Astrocyte (in vitro differentiated cells and primary cell): Measurements from ENCODE around the gene ASAP2. TPM values are rescaled to one million over a fixed set of nuclear protein-coding genes. Genes with fewer than 3 reads are reported as not detected.
A peak's percentile ranks its signal among the peaks of the same experiment; 100 is the strongest.

ENCODE experiments used
- DNase-seq: peaks from one replicate; pipeline ENCODE4 v3.0.0-alpha.2; 2010; ENCODE audit warnings: low read depth
- FAIRE-seq: peaks from 2 replicates; lab custom pipeline; 2011; peaks lifted over from hg19 to GRCh38; lab: Jason Lieb, UNC
- H2AFZ ChIP-seq: 2 replicates; pipeline ENCODE4 v1.6.0; 2012; ENCODE audit warnings: low read depth, low read length, inconsistent platforms
- H3K27ac ChIP-seq: 2 replicates; pipeline ENCODE4 v1.5.1; 2011; ENCODE audit warnings: low read depth, low read length, inconsistent platforms
- H3K27me3 ChIP-seq: 2 replicates; pipeline ENCODE4 v1.6.0; 2011; ENCODE audit warnings: low read length, inconsistent platforms; ENCODE audit not compliant: insufficient read depth
- H3K36me3 ChIP-seq: 2 replicates; pipeline ENCODE4 v1.5.1; 2011; ENCODE audit warnings: low read length, inconsistent platforms; ENCODE audit not compliant: insufficient read depth
- H3K4me1 ChIP-seq: 2 replicates; pipeline ENCODE4 v1.5.1; 2011; ENCODE audit warnings: low read length, inconsistent platforms; ENCODE audit not compliant: insufficient read depth
- H3K4me2 ChIP-seq: 2 replicates; pipeline ENCODE4 v1.6.0; 2012; ENCODE audit warnings: low read length, inconsistent platforms
- H3K4me3 ChIP-seq: 2 replicates; pipeline ENCODE4 v1.5.1; 2011; ENCODE audit warnings: low read depth, mild to moderate bottlenecking, low read length, inconsistent platforms; ENCODE audit not compliant: insufficient read depth
- H3K79me2 ChIP-seq: 2 replicates; pipeline ENCODE4 v1.6.0; 2012; ENCODE audit warnings: mild to moderate bottlenecking, low read length, inconsistent platforms; ENCODE audit not compliant: insufficient read depth
- H3K9ac ChIP-seq: 2 replicates; pipeline ENCODE4 v1.6.0; 2012; ENCODE audit warnings: mild to moderate bottlenecking, low read length, inconsistent platforms
- H3K9me3 ChIP-seq: 2 replicates; pipeline ENCODE4 v1.5.1; 2012; ENCODE audit warnings: low read depth, mild to moderate bottlenecking, low read length, inconsistent platforms; ENCODE audit not compliant: insufficient read depth
- H4K20me1 ChIP-seq: 2 replicates; pipeline ENCODE4 v1.6.0; 2012; ENCODE audit warnings: low read length, inconsistent platforms; ENCODE audit not compliant: insufficient read depth
- H3K27ac Mint-ChIP-seq: one replicate; pipeline ENCODE4 v1.8.0; 2021; ENCODE audit warnings: mild to moderate bottlenecking, mixed read lengths; ENCODE audit not compliant: unreplicated experiment
- H3K27me3 Mint-ChIP-seq: one replicate; pipeline ENCODE4 v1.8.0; 2021; ENCODE audit warnings: low read depth, mixed read lengths; ENCODE audit not compliant: unreplicated experiment
- H3K36me3 Mint-ChIP-seq: one replicate; pipeline ENCODE4 v1.8.0; 2021; ENCODE audit warnings: low read depth, mixed read lengths; ENCODE audit not compliant: unreplicated experiment
- H3K4me1 Mint-ChIP-seq: one replicate; pipeline ENCODE4 v1.8.0; 2021; ENCODE audit warnings: low read depth, mixed read lengths; ENCODE audit not compliant: unreplicated experiment
- H3K4me3 Mint-ChIP-seq: one replicate; pipeline ENCODE4 v1.8.0; 2021; ENCODE audit warnings: mild to moderate bottlenecking, moderate library complexity, mixed read lengths; ENCODE audit not compliant: unreplicated experiment
- H3K9me3 Mint-ChIP-seq: one replicate; pipeline ENCODE4 v1.8.0; 2021; ENCODE audit warnings: mild to moderate bottlenecking, mixed read lengths; ENCODE audit not compliant: unreplicated experiment
- EZH2 ChIP-seq: IDR thresholded peaks from 2 replicates; pipeline ENCODE4 v1.6.1; 2012; ENCODE audit warnings: mild to moderate bottlenecking, low read length, inconsistent platforms; ENCODE audit not compliant: insufficient read depth
- total RNA-seq: library from RNA; stranded (reverse); gene quantifications from 2 replicates; pipeline ENCODE4 v1.2.1, GENCODE V29; 2021
- TF ChIP-seq, protein P1 (sequence below): IDR thresholded peaks from 2 replicates; pipeline ENCODE4 v1.5.1; 2011; ENCODE audit warnings: low read depth, mild to moderate bottlenecking, inconsistent platforms, low read length, moderate library complexity; ENCODE audit not compliant: insufficient read depth

ASAP2 gene
- total RNA-seq, 1 donor from 2014 or later, result 62.6 TPM

DNA sequence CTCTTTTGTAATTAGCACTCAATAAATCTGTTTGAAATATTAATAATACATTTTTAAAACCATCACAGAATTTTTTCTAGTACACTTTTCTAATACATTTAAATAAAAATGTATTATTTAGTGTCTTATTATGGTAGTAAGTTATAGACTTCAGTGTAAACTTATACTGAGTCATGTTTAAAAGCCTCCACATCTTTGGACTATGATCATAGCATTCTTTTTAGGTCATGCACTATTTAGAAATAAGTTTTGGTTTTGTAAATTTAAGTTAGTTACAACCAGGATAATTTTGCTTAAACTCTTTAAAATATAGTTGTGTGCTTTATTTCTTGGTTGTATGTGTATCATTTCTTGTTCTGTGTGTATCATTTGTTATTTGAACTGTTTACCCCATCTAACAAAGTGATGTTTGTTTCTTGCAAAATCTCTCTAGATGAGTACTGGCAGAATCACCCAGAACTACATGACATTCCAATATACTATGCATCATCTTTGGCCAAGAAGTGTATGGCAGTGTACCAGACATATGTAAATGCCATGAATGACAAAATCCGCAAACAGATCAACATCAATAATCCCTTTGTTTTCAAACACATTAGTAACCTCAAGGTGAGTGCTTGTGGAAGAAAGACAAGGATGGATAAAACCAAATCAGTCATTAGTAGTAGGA is 233.6 kb downstream of the ASAP2 start:
- Mint-ChIP-seq H3K4me3 (no peak overlapping the region), H3K9me3 (no peaks in the 10 kb centered on the region), H3K27ac (peak overlapping the region; percentile 41), H3K27me3 (no peaks in the 10 kb centered on the region), H3K36me3 (peaks cover 18% of the 10 kb centered on the region), H3K4me1 (peaks cover 3% of the 10 kb centered on the region)
- Histone ChIP-seq H3K36me3 (peaks cover 42% of the 10 kb centered on the region), H3K79me2 (no peaks in the 10 kb centered on the region), H3K27me3 (no peaks in the 10 kb centered on the region), H3K4me2 (no peak overlapping the region), H4K20me1 (no peaks in the 10 kb centered on the region), H3K4me3 (no peak overlapping the region), H3K9ac (no peak overlapping the region), H3K9me3 (no peaks in the 10 kb centered on the region), H3K4me1 (no peaks in the 10 kb centered on the region), H2AFZ (no peak overlapping the region), H3K27ac (peak overlapping the region; percentile 72)
- no peak for FAIRE-seq
- peak; percentile 57 for DNase-seq
- TF ChIP-seq EZH2, result no peak
- TF ChIP-seq, protein P1, sequence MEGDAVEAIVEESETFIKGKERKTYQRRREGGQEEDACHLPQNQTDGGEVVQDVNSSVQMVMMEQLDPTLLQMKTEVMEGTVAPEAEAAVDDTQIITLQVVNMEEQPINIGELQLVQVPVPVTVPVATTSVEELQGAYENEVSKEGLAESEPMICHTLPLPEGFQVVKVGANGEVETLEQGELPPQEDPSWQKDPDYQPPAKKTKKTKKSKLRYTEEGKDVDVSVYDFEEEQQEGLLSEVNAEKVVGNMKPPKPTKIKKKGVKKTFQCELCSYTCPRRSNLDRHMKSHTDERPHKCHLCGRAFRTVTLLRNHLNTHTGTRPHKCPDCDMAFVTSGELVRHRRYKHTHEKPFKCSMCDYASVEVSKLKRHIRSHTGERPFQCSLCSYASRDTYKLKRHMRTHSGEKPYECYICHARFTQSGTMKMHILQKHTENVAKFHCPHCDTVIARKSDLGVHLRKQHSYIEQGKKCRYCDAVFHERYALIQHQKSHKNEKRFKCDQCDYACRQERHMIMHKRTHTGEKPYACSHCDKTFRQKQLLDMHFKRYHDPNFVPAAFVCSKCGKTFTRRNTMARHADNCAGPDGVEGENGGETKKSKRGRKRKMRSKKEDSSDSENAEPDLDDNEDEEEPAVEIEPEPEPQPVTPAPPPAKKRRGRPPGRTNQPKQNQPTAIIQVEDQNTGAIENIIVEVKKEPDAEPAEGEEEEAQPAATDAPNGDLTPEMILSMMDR, result no peak

DNA sequence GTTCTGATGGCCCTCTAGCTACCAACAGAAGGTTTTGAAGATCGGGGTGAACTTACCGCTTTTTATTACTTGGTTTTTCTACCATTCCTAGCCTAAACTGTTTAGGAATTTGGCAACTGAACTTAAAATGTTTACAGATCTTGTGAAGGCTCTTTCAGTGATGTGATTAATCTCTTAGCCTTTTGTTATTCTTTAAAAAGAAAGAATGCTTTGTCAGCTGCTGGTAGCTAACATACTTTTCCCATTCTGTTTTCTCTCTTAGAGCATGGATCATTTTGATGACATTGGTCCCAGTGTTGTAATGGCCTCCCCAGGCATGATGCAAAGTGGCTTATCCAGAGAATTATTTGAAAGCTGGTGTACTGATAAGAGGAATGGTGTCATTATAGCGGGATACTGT is 234.9 kb downstream of the ASAP2 start:
- H3K27ac ChIP-seq, result no peak overlapping the region
- Mint-ChIP-seq H3K4me3 (no peak overlapping the region), H3K27me3 (no peaks in the 10 kb centered on the region), H3K27ac (no peak overlapping the region), H3K9me3 (no peaks in the 10 kb centered on the region), H3K36me3 (peaks cover 14% of the 10 kb centered on the region), H3K4me1 (peaks cover 3% of the 10 kb centered on the region)
- no peaks in the 10 kb centered on the region for H3K79me2 ChIP-seq
- no peaks in the 10 kb centered on the region for H4K20me1 ChIP-seq
- FAIRE-seq (no peak), DNase-seq (peak; percentile 24)
- no peak overlapping the region for H3K4me3 ChIP-seq
- H3K9ac ChIP-seq, result no peak overlapping the region
- no peaks in the 10 kb centered on the region for H3K4me1 ChIP-seq
- H2AFZ ChIP-seq, result no peak overlapping the region
- no peak overlapping the region for H3K4me2 ChIP-seq
- no peaks in the 10 kb centered on the region for H3K27me3 ChIP-seq
- H3K9me3 ChIP-seq, result no peaks in the 10 kb centered on the region
- peaks cover 44% of the 10 kb centered on the region for H3K36me3 ChIP-seq
- TF ChIP-seq EZH2, result no peak
- TF ChIP-seq, protein P1, result no peak

DNA sequence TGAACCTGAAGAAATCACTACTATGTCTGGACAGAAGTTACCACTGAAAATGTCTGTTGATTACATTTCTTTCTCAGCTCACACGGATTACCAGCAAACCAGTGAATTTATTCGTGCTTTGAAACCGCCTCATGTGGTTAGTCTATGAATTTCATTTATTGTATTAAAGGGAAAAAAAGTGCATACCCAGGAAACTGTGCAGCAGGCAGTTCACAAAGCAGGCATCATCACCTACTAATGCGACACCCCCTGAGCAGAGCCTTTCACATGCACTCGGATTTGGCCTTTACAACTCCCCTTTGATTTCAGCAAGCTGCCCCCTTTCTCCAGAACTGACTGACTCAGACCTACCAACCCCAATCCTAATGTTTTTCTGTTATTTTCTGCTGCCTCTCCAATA is 236.9 kb downstream of the ASAP2 start:
- no peak overlapping the region for H3K9ac ChIP-seq
- H4K20me1 ChIP-seq, result no peaks in the 10 kb centered on the region
- Mint-ChIP-seq H3K9me3 (no peaks in the 10 kb centered on the region), H3K4me3 (no peak overlapping the region), H3K27me3 (no peaks in the 10 kb centered on the region), H3K4me1 (peaks cover 3% of the 10 kb centered on the region), H3K36me3 (peaks cover 13% of the 10 kb centered on the region), H3K27ac (no peak overlapping the region)
- no peak overlapping the region for H3K4me3 ChIP-seq
- no peak overlapping the region for H3K4me2 ChIP-seq
- peaks cover 36% of the 10 kb centered on the region for H3K36me3 ChIP-seq
- DNase-seq (no peak), FAIRE-seq (no peak)
- no peaks in the 10 kb centered on the region for H3K9me3 ChIP-seq
- no peaks in the 10 kb centered on the region for H3K79me2 ChIP-seq
- TF ChIP-seq, protein P1, result no peak
- TF ChIP-seq EZH2, result no peak
- H2AFZ ChIP-seq, result no peak overlapping the region
- no peaks in the 10 kb centered on the region for H3K27me3 ChIP-seq
- H3K27ac ChIP-seq, result no peak overlapping the region
- no peaks in the 10 kb centered on the region for H3K4me1 ChIP-seq
